HG03378 (cell line): ENCODE data around the gene MMS22L.
A peak's percentile ranks its signal among the peaks of the same experiment; 100 is the strongest.

Experiments used
- ATAC-seq: cut with Tn5 transposase; IDR thresholded peaks from one replicate; pipeline ENCODE4 v1.9.1; 2021; ENCODE audit warnings: mild to moderate bottlenecking, moderate library complexity; ENCODE audit not compliant: unreplicated experiment

MMS22L gene, protein sequence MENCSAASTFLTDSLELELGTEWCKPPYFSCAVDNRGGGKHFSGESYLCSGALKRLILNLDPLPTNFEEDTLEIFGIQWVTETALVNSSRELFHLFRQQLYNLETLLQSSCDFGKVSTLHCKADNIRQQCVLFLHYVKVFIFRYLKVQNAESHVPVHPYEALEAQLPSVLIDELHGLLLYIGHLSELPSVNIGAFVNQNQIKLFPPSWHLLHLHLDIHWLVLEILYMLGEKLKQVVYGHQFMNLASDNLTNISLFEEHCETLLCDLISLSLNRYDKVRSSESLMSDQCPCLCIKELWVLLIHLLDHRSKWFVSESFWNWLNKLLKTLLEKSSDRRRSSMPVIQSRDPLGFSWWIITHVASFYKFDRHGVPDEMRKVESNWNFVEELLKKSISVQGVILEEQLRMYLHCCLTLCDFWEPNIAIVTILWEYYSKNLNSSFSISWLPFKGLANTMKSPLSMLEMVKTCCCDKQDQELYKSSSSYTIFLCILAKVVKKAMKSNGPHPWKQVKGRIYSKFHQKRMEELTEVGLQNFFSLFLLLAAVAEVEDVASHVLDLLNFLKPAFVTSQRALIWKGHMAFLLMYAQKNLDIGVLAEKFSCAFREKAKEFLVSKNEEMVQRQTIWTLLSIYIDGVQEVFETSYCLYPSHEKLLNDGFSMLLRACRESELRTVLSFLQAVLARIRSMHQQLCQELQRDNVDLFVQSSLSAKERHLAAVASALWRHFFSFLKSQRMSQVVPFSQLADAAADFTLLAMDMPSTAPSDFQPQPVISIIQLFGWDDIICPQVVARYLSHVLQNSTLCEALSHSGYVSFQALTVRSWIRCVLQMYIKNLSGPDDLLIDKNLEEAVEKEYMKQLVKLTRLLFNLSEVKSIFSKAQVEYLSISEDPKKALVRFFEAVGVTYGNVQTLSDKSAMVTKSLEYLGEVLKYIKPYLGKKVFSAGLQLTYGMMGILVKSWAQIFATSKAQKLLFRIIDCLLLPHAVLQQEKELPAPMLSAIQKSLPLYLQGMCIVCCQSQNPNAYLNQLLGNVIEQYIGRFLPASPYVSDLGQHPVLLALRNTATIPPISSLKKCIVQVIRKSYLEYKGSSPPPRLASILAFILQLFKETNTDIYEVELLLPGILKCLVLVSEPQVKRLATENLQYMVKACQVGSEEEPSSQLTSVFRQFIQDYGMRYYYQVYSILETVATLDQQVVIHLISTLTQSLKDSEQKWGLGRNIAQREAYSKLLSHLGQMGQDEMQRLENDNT

GRCh38 chr6:97282726-97283617 lies at the start of gene MMS22L:
TSS of gene MMS22L (minus strand) at chr6:97283216. CDS start at chr6:97282477, 739 bp downstream.
- ATAC-seq: peak; percentile 95

DNA sequence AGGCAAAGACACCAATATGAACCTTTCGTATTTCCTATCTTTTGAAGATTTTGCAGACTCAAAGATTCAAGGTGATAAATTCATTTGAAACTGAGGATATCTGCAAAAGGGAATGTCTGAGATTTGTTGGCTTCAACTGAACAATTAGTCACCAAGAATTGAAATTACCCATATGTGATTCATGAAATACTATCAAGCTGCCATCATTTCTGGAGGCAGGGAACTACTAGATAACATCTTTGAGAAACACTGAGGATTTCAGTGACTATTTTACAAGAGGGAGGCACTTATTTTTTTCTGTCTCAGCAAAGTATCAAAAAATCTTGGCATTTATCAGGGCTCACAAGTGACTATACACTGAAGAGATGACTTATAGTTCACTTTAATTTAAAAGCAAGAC lies 39.8 kb upstream of the MMS22L start:
- no peak for ATAC-seq

DNA sequence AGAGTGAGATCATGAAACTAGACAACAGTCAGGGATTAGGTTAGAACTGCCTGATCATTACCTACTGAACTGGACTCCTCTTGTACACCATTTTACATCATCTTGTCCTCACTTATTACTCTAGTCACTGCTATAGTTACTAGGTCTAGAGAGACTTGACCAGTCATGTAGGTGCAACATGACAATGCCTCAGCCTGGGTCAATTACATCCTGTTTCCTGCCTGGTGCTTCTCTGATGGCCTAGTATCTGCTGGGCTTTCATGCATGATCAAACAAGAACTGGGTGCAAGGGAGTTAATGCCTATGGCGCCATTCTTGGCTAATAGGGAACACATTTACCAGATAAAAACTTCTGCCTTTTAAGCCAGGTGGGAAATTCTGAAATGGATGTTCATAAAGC lies 39.2 kb upstream of the MMS22L start:
- no peak for ATAC-seq

DNA sequence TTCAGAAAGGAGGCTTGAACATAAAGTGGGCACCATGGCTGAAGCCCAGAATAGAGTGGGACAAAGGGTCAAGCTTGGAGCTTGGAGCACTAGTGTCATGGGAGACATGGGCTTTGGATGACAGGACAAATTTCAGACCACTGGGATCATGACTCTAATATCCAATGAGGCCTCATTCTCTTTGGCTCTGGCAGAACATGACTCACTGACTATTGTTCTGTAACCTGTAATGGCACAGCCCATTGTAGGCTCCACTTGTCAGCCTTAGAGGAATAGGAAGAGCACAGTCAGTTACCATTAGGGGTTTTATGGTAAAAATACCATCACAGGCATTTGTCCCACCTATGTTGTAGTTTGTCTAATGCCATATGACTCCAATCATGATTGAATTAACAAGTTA lies 34.0 kb upstream of the MMS22L start:
- ATAC-seq: no peak

GRCh38 chr6:97312241-97312640 lies 29.2 kb upstream of the MMS22L start:
- no peak for ATAC-seq

GRCh38 chr6:97306544-97307320 lies 23.7 kb upstream of the MMS22L start:
- ATAC-seq: no peak

DNA sequence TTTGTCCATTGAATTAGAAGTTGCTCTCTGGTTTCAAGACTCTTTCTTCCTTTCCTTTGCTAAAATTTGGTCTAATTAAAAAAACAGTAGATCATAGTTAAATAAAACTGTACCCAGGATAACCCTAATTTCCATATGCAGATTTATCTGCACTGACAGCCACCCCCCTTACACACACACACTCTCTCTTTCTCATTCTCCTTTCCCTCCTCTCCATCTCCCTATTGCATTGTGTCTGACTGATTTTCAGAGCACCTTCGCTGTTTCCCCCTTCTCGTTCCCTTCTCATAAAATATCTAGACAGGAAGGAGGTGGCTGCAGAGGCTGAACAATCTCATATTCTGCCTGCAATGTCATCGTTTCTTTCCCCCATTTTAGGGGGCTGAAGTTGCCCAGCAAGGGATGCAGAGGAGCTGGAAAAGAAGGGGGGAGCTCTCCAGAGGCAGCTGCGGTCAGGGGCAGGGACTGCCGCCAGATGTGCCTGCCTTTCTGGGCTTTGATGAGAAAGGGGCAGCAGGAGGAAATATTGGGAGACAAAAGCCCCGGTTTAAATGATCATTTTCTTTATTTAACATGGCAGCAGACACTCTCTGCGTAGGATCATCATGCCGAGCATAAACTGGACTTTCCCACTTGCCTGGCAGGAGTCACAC lies 22.5 kb upstream of the MMS22L start:
- ATAC-seq: no peak

GRCh38 chr6:97304701-97305100 lies 21.7 kb upstream of the MMS22L start:
- no peak for ATAC-seq

DNA sequence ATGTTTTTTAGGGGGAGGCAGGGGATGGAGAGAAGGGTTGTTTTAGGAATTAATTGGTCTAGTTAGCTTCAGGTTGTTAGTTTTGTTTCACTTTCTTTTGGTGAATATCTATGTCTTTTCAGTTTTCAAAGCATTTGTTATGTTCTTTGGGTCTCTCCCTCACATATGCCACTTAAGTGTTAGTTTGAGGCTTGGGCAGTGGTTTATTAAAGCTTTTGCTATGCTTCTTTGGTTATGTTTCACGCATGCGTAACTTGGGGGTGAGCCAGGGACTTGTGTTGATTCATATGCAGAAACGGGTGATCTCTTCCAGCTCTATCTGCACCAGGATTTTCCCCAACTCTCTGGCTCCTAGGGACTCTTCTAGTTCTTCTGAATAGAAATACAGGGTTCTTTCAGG lies 11.4 kb upstream of the MMS22L start:
- no peak for ATAC-seq

- ATAC-seq: no peak
Measured at GRCh38 chr6:97293198-97293696, 10.2 kb upstream of the MMS22L start.

GRCh38 chr6:97292671-97293070 lies 9.7 kb upstream of the MMS22L start:
- no peak for ATAC-seq

DNA sequence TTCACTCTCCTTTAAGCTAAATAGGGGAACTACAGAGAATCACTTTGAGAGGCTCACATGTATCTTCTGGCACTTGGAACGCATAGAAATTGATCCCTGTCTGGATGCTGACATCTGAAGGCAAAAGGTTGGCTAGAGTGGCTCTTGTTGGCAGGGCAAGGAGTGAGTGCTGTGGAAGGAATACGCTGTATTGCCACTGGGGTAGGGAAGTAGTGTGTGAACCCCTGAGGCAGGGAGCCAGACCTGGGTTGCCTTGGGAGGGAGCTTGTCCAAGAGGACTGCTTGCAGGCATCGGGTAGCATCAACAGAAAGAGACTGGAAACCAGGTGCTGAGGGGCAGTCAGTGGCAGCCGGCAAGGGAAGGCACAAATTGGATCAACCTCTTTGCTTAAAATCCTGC lies 8.9 kb upstream of the MMS22L start:
- ATAC-seq: no peak

DNA sequence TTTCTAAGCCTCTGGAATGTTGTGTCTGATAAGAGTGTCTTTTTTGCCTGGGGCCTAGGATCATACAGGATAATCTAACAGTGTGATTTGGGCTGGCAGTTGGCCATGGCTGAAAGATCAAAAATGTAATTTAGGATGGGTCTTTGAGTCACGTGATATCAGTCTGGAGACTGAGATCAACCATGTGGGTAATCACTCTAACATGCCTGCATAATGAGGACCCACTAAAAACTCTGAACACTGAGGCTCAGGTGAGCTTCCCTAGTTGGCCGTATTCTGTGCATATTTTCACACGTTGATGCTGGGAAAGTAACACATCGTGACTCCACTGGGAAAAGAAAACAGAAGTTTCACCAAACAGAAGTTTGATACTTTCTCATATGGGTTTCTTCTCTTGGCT lies 6.3 kb upstream of the MMS22L start:
- no peak for ATAC-seq

DNA sequence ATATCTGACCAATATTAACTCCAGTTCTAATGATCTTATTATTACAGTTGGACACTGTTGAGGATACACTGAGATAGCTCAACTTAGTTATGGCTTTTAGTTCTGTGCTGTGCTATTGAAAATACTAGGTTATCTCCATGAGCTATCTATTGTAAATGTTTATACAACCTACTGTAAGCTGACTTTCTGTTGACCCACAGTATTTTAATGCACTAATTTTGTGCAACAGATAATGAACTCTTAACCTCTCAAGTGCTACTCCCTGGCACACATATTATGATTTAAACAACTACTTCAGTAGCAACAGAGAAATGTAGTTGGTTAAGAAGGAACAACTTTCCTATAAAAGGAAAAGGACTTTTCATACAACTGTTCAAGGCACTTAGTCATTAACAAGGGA lies 5.2 kb upstream of the MMS22L start:
- no peak for ATAC-seq

DNA sequence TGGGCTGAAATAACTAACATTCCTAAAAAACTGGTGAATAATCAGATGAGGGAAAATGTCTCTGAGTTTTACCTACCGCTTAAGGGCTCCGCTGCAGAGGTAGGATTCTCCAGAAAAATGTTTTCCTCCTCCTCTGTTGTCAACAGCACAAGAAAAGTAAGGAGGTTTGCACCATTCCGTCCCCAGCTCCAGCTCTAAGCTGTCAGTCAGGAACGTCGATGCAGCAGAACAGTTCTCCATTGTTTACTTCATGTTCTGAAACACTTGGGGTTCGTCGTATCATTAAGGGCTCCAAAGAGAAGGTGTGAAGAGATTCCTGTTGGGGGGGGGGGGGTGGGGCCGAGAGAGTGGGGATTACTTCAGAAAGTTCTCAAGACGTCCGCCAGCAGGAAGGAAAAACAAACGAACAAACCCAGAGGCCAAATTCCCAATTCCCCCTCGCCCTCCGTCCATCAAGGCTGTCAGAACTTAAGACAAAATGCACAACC lies 734 bp downstream of the MMS22L start:
- no peak for ATAC-seq

DNA sequence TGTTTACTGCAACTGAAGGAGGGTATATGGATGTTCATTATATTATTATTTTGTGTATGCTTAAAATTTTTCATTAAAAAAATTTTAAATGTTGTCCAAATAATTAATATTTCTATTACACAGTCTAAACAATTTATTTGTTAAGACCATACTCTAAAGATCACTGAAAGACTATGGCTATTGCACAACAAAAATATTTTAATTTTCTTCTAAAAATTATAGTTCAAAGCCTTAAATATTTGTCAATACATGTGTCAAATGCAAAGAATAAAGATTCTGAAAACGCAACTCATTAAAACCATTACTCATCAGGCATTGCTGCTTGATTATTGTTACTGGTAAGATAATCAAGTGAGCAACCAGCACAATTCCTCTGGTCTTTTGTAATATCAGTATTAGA lies 2.2 kb downstream of the MMS22L start:
- ATAC-seq: no peak

- ATAC-seq: no peak
Measured at GRCh38 chr6:97275804-97276203, 7.2 kb downstream of the MMS22L start.

GRCh38 chr6:97269821-97270220 lies 13.2 kb downstream of the MMS22L start:
- ATAC-seq: no peak

DNA sequence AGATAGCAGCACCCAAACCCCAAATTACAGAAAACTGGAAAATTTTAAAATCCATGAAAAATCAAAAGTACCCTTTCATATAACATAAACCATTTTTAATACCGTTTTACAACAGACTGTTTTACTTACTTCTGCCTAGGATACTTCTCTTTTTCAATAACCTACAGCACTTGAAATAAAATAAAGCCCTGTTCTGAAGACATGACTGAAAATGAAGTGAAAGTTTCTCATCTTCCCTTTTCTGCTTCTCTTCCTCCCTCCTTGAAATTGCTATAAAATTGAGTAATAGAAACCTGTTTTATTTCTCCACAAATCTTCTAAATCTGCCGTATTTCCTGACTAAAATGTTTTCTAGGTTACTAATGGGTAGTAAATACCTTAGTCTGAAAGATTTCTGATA lies 20.3 kb downstream of the MMS22L start:
- no peak for ATAC-seq
